Stimulated activated CD4-positive, alpha-beta T cell treated with anti-CD3 and anti-CD28 coated beads, Interleukin-4, amount 100 ng/mL, for 48 hours (primary cell): ENCODE results near the gene ZPR1.
"Not testable (repeated sequence)": the region's sequence is repeated elsewhere in the genome, so short reads cannot be mapped to it uniquely, and the experiment has no call there.

ENCODE experiments used
- DNase-seq, 2 donors: peaks; one replicate each; pipeline ENCODE4 v3.0.0-alpha.2; 2020; ENCODE audit warnings: low read depth in 2 of 2

ZPR1 gene

DNA sequence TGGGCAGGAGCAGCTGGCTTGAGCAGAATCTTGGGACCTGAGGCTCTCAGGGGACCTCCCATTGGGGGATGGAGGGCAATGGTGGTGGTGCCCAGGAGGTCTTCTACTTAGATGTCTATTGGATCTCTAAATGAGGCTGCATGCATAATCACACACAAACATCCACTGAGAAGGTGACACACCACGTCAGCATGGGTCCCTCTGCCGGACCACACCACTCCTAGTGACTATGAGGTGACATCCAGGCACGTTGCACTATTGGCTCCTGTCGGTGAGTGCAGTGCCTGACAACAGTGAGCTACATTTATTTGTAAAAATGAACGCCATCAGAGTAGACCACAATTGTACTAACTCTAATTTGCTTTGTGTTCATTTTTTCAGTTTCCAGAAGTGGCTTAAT is 37.6 kb upstream of the ZPR1 start:
- DNase-seq, result no peak

DNA sequence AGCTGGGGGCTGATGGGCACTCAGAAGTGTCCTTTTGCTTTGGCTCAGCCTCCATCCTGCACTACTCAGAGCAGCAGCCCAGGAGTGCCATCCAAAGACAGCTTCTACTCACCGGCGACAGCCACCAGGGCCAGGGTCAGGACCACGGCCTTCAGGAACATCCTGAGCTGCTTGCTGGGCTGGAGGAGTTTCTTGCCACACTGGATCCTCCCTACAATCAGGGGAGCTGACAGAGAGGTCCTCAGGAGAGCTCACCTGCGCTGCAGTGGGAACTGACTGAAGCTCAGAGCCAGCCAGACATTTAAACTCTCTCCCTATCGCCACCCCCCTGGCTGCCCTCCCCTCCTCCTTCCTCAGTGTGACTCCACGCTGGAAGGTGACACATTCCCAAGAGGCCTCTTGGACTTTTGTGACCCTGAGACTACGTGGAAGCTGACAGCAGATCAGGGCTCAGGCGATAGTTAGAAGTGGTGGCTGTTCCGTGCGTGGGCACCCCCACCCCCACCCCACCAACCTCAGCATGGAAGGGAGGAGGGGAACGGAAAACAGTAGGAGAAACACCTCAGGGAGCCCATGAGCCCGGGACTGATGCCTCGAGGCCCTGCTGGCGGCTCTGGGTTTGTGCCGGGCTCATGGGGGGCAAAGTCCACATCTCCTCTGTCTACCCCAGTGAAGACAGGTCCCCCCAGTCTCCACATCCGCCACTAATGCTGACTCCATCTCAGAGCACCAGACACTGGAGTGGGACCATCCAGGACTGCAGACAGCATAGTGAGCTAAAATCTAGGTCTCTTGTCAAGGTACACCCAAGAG is 35.4 kb upstream of the ZPR1 start, which contains the start of gene APOA4:
Gene APOA4 (minus strand): TSS at position 274 of the 813 bp plus-strand sequence. CDS start 113 bp downstream, at position 161.
- no peak for DNase-seq

DNA sequence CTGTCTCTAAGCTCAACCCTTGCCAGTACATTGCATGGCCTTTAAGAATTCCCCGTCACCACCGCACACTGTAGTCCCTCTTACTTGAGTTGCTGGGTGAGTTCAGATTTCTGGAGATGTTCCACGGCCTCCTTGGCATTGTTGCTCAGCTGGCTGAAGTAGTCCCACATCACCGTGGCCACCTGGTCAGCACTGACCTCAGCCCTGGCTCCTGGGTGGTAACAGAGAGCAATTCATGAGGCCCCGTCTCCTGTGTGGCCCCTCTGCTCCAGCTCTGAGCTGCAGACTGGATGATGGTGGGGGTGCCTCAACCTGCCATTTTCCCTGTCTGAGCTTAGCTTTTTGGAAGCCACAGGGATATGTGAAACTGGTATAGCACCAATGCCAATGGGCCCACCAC is 34.8 kb upstream of the ZPR1 start:
- no peak for DNase-seq

DNA sequence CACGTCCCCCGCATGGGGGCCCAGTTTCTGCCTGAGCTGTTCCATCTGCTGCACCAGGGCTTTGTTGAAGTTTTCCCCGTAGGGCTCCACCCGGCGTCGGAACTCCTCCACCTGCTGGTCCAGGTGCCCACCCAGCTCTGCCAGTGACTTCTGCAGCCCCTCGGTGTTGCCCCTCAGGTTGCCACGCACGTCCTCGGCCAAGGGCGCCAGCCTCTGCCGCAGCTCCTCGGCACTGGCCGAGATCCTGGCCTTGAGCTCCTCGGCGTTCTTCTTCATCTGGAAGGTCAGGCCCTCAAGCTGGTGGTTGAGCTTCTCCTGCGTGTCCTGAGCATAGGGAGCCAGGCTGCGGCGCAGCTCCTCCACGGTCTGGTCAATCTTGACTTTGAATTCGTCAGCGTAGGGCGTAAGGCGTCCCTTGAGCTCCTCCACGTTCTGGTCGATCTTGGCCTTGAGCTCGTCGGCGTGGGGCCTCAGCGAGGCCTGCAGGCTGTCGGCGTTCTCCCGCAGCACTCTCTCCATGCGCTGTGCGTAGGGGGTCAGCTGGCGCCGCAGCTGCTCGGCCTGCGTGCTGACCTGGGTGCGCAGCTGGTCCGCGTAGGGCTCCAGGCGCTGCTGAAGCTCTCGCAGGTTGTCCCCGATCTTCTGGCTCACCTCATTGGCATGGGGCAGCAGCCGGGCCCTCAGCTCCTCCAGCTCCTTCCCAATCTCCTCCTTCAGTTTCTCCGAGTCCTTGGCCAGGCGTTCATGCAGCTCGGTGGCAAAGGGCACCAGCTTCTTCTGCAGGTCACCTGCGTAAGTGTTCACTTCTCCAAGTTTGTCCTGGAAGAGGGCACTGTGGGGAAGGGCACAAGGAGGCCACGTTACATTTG is 33.5 kb upstream of the ZPR1 start:
- no peak for DNase-seq

DNA sequence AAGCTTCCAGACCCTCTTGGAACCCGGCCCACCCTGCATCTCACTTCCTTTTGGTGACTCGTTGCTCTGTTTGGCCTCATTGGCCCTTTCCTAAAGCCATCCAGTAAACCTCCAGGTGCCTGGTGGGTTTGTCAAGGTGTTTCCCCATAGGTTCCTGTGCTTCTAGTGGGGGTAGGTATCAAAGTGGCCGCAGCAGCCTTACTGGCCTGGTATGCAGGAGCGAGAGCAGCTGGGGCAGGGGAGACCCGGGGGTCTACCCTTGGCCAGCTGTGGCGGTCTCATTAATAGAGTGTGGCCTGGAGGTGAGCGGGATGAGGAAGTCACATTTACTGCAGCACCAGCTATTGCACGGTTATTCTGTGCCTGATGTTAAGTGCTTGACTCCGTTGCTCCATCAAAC is 31.2 kb upstream of the ZPR1 start:
- DNase-seq, result no peak

DNA sequence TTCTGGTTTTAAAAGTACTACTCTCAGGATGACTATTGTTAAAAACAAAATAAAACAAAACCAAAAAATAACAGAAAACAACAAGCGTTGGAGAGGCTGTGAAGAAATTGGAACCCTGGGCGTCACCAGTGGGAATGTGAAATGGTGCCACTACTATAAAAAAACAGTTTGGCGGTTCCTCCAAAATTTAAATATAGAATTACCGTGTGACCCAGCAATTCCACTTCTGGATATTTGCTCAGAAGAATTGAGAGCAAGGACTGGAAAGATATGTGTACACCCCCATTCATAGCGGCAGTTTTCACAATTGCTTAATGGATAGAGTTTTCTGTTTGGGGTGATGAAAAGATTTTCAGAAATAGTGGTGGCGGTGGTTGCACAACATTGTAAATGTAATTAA is 26.7 kb upstream of the ZPR1 start:
- no peak for DNase-seq

DNA sequence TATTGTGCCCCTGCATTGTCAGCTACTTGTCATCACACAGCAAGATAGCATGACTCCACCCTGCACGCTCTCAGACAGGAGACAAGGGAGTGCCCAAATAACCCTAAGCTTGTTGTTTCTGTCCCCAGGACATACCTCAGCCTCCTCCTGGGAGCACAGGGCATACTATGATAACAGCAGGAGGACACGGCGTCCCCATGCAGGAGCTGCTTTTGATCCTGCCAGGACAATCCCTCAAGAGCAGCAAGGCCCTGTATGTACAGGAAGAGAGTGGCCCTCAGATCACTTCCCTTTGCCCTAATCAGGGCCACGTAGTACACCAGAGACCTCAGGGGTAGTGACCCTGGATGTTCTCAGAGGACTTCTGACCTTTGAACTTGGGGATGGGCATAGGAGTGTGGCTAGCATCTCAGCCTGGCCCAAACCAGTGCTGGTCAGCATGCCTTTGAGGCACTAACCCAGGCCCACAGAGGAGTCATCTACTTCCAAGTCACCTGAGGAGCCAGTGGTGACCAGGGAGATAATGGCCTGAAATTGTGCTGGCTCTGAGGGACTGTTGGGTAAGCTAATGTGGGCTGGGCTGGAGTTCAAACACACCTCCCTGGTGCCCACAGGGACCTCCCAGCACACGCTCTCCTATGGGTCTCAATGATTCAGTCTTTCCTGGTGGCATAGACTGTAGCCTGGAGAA is 26.1 kb upstream of the ZPR1 start:
- no peak for DNase-seq

DNA sequence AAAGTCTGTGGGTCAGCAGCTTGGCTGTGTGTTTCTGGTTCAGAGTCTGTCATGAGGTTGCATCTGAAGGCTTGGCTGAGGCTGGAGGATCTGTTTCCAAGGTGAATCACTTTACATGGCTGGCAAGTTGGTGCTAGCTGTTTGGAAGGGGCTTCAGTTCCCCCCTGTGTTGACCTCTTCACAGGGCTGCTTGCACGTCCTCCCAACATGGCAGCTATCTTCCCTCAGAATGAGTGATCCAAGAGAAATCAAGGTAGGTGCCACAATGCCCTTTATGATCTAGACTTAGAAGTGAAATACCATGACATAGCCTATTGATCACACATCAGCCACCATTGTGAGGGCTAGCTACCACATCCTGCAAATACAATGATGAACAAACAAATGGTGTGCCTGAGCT is 25.3 kb upstream of the ZPR1 start:
- no peak for DNase-seq

DNA sequence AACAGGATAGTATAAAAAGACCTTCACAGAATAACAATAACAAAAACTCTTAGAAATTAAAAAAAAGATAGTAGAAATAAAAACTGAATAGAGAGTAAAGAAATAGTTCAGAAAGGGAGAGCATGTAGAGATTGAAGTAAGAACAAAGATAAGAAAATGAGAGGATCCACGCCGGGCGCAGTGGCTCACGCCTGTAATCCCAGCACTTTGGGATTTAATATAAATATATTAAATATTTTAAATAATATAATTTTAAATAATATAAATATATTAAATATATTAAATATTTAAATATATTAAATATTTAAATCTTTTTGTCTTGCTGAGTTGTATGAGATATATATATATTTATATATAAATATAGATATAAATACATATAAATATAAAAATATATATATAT is 24.3 kb upstream of the ZPR1 start:
- DNase-seq, result no peak

DNA sequence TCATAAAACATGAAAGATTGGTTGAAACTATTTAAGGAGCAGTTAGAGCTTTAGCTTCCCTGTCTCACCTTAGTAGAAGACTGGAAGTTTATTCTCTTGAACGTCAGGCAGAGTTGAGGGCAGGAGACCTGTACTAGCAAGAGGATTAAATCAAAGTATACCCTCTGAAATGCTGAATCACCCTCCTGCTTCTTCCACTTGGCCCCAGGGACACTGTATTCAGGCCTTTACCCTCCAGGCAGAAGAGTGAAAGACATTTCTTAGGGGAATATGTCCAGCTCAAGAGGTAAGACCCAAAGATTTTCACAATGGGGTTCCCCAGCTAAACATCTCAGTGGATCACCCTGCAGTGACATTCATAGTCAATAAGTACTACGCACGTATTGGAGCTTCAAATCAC is 23.4 kb upstream of the ZPR1 start:
- no peak for DNase-seq

DNA sequence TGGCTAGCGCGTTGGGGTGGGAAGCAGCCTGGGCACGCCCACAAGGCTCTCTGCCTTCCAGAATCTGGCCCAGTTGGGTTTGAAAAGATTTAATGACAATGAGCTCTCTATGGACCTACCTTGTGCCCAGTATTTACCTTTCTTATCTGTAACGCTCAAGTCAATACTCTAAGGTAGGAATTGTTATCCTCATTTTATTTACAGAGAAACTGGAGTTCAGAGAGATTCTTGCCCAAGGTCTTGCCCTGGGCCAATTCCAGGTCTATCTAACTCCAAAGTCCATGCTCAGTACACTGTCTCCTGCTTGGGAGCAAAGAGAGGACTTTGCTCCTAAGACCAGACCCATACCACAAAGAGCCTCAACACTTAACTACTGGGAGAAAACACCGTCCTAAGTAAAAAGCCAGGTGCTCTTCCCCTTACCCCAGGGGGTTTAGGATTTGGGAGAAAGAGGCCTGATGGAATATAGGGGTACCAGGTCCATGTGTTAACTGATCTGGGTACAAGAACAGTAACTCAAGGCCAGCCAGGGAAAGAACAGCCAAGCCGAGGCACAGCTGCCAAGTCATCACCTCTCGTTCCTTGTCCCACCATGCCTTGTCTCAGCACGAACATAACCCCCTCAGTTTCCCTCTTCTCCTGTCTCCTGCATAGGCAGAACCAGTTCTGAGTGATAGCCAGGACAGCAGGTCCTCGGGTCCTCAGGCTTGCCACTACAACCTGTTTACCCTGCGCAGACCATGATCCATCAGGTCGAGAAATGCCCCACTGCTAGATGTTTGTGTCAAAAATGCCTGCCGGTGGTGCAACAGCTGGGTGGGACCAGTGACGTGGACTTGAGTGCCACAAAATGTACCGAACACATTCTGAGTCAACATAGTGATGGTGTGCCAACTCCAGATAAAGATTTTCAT is 20.7 kb upstream of the ZPR1 start:
- DNase-seq, result no peak

DNA sequence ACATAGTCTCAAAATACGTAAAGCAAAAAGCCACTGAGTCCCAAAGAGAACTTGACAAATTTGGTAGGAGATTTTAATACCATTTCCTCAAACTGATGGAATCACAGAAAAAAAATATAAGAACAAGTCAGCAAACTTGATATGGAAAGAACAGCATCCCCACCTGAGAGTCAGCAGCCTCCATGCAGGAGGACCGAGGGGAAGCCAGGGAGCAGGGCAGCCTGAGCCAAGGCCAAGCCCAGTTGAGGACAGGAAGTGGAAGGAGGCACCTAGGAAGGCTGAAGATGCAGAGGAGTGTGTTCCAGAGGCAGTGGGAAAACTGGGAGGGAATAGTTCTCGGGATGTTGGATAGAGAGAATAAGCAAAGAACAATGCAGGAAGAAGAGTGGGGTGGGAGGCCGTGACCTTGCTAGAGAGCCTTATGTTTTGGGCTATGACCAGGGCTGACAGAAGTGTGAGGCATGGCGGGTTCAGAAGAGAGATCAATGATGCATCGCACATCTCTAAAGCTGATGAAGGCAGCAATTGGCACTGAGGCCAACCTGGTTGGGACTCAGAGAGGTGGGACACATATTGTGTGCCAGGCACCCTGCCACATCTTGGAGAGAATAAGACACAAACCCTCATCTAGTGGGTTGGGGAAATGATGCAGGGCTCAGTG is 19.9 kb upstream of the ZPR1 start:
- DNase-seq, result no peak

DNA sequence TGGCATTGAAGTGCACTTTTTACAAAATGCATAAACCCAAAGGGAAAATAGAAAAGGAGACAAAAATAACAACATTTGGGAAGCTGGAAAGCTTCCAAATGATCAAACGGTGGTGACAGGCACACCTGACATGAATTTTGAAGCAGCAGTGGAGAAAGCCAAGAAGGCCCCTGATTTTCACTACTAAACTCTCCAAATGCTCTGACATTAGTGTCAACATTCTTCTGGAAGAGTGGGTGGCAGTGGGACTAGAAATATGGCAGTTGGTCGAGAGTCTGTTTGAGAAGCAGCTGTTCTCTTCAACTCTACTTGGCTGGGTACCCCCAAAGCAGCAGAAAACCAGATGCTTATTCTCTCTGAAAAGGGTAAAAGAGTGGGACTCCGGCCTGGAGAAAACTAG is 16.2 kb upstream of the ZPR1 start:
- no peak for DNase-seq

DNA sequence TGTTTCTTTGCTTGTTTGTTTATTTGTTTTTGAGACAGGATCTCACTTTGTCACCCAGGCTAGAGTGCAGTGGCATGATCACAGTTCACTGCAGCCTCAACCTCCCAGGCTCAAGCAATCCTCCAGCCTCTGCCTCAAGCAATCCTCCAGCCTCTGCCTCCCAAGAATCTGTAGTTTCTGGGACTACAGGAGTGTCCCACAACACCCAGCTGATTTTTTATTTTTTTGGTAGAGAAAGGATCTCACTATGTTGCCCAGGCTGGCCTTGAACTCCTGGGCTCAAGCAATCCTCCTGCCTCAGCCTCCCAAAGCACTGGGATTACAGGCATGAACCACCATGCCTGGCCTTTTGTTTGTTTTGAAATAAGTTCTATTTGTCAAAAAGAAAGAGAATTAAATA is 13.8 kb upstream of the ZPR1 start:
- DNase-seq, result not testable (repeated sequence)

DNA sequence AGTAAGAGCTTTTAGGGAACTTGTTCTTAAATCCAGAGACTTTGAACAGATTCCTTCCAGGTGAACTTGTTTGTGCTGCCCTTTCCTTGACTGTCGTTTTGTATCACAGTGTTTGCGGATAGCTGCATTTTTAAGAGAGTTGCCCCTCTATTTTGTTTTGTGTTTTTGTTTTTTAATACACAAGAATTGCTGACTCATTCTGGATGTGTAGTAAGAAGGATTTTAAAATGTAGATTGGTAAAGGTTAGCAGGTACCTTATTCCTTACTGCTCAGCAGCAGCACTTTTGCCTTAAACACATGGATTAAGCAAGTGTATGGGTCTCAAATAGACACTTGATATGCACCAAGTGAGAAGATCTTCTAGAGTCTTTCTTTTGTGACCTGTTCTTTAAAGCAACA is 12.8 kb upstream of the ZPR1 start:
- no peak for DNase-seq

DNA sequence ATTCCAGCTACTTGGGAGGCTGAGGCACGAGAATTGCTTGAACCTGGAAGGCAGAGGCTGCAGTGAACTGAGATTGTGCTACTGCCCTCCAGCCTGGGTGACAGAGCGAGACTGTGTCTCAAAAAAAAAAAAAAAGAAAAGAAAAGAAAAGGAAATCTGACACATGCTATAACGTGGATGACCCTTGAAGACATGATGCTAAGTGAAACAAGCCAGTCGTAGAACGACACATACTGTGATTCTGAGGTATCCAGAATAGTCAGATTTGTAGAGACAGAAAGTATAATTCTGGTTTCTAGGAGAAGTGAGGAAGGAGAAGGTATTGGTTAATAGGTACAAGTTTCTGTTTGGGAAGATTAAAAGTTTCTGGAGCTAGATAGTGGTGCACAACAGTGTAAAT is 10.5 kb upstream of the ZPR1 start:
- no peak for DNase-seq

DNA sequence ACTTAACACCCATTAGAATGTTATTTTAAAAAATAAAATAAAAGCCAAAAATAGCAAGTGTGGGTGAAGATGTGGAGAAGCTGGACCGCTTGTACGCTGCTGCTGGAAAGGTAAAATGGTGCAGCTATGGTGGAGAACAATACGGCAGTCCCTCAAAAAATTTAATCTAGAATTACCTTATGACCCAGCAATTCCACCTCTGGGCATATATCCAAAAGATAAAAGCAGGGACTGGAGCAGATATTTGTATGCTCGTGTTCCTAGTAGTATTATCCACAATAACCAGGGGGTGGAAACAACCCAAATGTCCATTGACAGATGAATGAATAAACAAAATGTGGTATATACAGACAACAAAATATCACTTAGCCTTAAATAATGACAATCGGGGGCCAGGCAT is 10.0 kb upstream of the ZPR1 start:
- DNase-seq, result no peak

DNA sequence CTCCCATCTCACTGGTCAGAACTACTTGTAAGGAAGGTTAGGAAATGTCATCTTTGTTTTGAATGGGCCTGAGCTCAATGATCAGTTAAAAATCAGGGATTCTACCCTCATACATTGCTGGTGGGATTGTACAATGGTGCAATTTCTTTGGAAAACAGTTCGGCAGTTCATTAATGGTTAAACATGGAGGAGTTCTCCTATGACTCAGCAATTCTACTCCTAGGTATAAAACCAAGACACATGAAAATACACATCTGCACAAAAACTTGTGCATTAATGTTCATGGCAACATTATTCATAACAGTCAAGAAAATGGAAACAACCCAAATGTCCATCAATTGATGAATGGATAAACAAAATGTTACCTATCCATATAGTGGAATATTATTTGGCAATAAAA is 8.7 kb upstream of the ZPR1 start:
- no peak for DNase-seq

DNA sequence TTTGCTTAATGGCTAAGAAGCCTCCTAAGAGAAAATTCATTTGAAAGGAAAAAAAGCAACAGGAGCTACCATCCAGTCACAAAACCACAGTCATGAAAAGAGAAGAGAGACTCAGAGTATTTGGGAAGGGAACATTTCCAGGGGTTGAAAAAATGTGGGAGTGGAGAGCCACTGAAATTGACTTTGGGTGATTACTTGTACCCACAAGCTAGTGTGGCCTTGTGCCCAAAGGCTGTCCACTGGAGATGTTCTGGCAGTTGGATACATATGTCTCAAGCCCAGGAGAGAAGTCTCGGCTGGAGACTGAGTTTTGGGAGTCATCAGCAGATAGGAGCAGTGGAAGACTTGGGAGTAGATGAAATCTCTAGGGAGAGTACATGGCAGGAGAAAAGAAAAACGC is 7.0 kb upstream of the ZPR1 start:
- no peak for DNase-seq

DNA sequence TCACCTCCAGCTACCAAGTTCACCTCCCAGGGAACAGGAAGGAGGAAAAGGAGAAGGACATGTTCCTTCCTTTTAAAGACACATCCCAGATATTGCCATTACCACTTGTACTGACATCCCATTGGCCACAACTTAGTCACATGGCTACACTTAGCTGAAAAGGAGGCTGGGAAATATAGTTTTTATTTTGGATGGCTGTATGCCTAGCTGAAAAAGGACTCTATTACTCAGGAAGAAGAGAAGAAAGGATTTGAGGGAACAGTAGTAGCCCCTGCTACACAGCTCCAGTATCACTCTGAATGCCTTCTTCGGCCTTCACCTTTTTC is 5.9 kb upstream of the ZPR1 start:
- DNase-seq, result no peak
